Pancreas (tissue), 10 donors: ENCODE measurements around the gene ATP2A1. TPM values are rescaled to one million over a fixed set of nuclear protein-coding genes. Genes with fewer than 3 reads are reported as not detected.

ENCODE experiments used
- ATAC-seq, 4 donors: fragments of 200-7000 bp; cut with Tn5 transposase; one replicate each; pipeline versions ENCODE4 v1.8.0 to v1.9.1; 2020; ENCODE audit warnings: mild to moderate bottlenecking in 4 of 4, moderate library complexity in 4 of 4
- DNase-seq, 6 donors: peaks; one replicate each; pipeline ENCODE4 v3.0.0-alpha.2; 2020
- FAIRE-seq: peaks from 2 replicates; lab custom pipeline; 2012; peaks lifted over from hg19 to GRCh38; lab: Jason Lieb, UNC
- H3K27ac ChIP-seq, 4 donors: fragments of 200-600 bp; sonication (generic); 1 replicate in 3 of 4; 2 replicates in 1 of 4; pipeline versions ENCODE4 v1.5.0 to v1.8.0; 2020
- H3K27me3 ChIP-seq, 4 donors: fragments of 200-600 bp; one replicate each; pipeline ENCODE4 v1.8.0; 2021
- H3K36me3 ChIP-seq, 3 donors: fragments of 200-600 bp; sonication (generic) in 1 of 3; one replicate each; pipeline versions ENCODE4 v1.5.0 to v1.8.0; 2020 to 2021
- H3K4me1 ChIP-seq, 3 donors: fragments of 200-600 bp; one replicate each; pipeline ENCODE4 v1.8.0; 2021
- H3K4me3 ChIP-seq, 4 donors: fragments of 200-600 bp; sonication (generic) in 2 of 4; one replicate each; pipeline versions ENCODE4 v1.5.0 to v1.8.0; 2020 to 2021
- H3K9me3 ChIP-seq, 4 donors: fragments of 200-600 bp; one replicate each; pipeline ENCODE4 v1.8.0; 2021
- WGBS, 2 donors: extraction: QIAGEN DNeasy Blood & Tissue Kit; methylation state at CpG; one replicate each; pipeline ENCODE4 v1.1.7; 2013; 5-methylcytosine and 5-hydroxymethylcytosine counted together
- intact Hi-C, 3 donors: fragments of 100-400 bp; cut with DNase I; formaldehyde crosslinking; loops; one replicate each; pipeline versions ENCODE4 v1.11.1 to v1.14.2; 2022
- polyA plus RNA-seq, 2 donors: library from polyadenylated mRNA; stranded (reverse); fragments of 200-250 nt; gene quantifications; one replicate each; pipeline ENCODE4 v1.2.3, GENCODE V29; 2013
- total RNA-seq, 6 donors: library from RNA; stranded (reverse); fragmentation: NEBNext Ultra II Directional in 4 of 6; extraction: Animal tissue kit (Norgen Biotek cat#: 25700) in 4 of 6; gene quantifications; one replicate each; pipeline versions ENCODE4 v1.2.1 to v1.2.4, GENCODE V29; 2021 to 2023
- TF ChIP-seq, protein P1 (sequence below), 4 donors: fragments of 200-600 bp; sonication (generic) in 3 of 4; IDR thresholded peaks; one replicate each; pipeline versions ENCODE4 v1.5.0 to v1.8.0; 2021; ENCODE audit warnings: antibody characterized with exemption in 4 of 4
- donor health status: healthy with polysubstance abuse.
- donor health status: DM: no; HTN: no; CAD: no; lungs with moderate emphysema.
- donor health status: DM: no; HTN: no; CAD: no.
- donor health status: control.
- donor health status: control.
- donor health status: Bipolar disorder and iron deficiency.
- donor health status: DM: yes; HTN: yes; CAD: no.
- donor health status: DM: no; HTN: no; CAD: no.
- donor health status: DM: no; HTN: no; CAD: no.
- donor health status: DM: yes; HTN: yes; CAD: no.

Gene ATP2A1
- total and polyA plus RNA-seq, 8 donors, result 0.20 to 0.84 (median 0.35) TPM; not detected in 2

- no peak for FAIRE-seq
- 67% methylated on average over 14 of the region's 14 CpGs for WGBS, 2 donors
Measured at GRCh38 chr16:28891964-28892890, 13.9 kb downstream of the ATP2A1 start.

DNA sequence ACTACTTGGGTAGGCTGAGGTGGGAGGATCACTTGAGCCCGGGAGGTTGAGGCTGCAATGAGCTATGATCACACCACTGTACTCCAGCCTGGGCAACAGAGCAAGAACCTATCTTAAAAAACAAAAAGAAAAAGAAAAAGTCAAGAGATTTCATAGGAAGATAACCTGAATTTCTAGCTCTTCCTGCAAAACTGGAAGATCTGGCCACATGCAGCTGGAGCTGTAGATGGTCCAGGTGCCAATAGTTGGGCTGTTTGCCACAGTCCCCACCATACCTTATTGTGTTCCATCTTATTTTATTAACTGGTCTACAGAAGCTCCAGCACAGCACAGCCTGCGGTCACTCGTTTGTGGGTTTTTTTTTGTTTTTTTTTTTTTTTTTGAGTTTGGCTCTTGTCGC, 15.0 kb downstream of the ATP2A1 start:
- DNase-seq (no peak), ATAC-seq (no peak), FAIRE-seq (no peak)
- Histone ChIP-seq H3K27me3 (no peaks in the 10 kb centered on the region), H3K4me3 (no peak overlapping the region), H3K27ac (no peak overlapping the region), H3K9me3 (no peaks in the 10 kb centered on the region), H3K4me1 (no peaks in the 10 kb centered on the region), H3K36me3 (no peaks in the 10 kb centered on the region)
- intact Hi-C loops, result no loop called here
- TF ChIP-seq, protein P1, sequence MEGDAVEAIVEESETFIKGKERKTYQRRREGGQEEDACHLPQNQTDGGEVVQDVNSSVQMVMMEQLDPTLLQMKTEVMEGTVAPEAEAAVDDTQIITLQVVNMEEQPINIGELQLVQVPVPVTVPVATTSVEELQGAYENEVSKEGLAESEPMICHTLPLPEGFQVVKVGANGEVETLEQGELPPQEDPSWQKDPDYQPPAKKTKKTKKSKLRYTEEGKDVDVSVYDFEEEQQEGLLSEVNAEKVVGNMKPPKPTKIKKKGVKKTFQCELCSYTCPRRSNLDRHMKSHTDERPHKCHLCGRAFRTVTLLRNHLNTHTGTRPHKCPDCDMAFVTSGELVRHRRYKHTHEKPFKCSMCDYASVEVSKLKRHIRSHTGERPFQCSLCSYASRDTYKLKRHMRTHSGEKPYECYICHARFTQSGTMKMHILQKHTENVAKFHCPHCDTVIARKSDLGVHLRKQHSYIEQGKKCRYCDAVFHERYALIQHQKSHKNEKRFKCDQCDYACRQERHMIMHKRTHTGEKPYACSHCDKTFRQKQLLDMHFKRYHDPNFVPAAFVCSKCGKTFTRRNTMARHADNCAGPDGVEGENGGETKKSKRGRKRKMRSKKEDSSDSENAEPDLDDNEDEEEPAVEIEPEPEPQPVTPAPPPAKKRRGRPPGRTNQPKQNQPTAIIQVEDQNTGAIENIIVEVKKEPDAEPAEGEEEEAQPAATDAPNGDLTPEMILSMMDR (IDR thresholded peaks at IDR 0.05), result no peak
- 87 to 93% methylated on average over 4 of the region's 4 CpGs for WGBS, 2 donors

More at GRCh38 chr16:28891964-28892890, 13.9 kb downstream of the ATP2A1 start:
- Histone ChIP-seq H3K4me1 (no peaks in the 10 kb centered on the region), H3K36me3 (no peaks in the 10 kb centered on the region), H3K9me3 (no peaks in the 10 kb centered on the region), H3K27ac (no peak overlapping the region), H3K4me3 (no peak overlapping the region), H3K27me3 (no peaks in the 10 kb centered on the region)
- intact Hi-C loops, result no loop called here
- ATAC-seq (no peak), DNase-seq (no peak)
- TF ChIP-seq, protein P1 (IDR thresholded peaks at IDR 0.05), result no peak

DNA sequence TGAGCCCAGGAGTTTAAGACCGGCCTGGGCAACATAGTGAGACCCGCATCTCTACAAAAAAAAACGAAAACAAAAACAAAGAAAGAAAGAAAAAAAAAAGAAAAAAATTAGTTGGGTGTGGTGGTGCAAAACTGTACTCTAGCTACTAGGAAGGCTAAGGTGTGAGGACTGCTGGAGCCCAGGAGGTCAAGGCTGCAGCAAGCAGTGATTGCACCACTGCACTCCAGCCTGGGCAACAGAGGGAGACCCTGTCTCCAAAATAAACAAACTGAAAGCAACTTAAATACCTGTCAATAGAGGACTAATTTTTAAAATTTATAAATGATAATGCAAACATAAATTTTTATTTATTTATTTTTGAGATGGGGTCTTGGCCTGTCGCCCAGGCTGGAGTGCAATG, 17.3 kb downstream of the ATP2A1 start:
- TF ChIP-seq, protein P1 (IDR thresholded peaks at IDR 0.05), result no peak
- Histone ChIP-seq H3K4me3 (no peak overlapping the region), H3K27ac (no peak overlapping the region), H3K4me1 (no peaks in the 10 kb centered on the region), H3K36me3 (no peaks in the 10 kb centered on the region), H3K27me3 (no peaks in the 10 kb centered on the region), H3K9me3 (no peaks in the 10 kb centered on the region)
- no peak for DNase-seq
- intact Hi-C loops, result no loop called here
- FAIRE-seq, result no peak
- no peak for ATAC-seq
- WGBS, 2 donors, result 83 to 84% methylated on average over 4 of the region's 4 CpGs

- Histone ChIP-seq H3K36me3 (no peaks in the 10 kb centered on the region), H3K27ac (no peak overlapping the region), H3K9me3 (no peaks in the 10 kb centered on the region), H3K4me1 (no peaks in the 10 kb centered on the region), H3K4me3 (no peak overlapping the region), H3K27me3 (no peaks in the 10 kb centered on the region)
- WGBS, 2 donors, result 55 to 64% methylated on average over 4 of the region's 4 CpGs
- DNase-seq (no peak), FAIRE-seq (no peak), ATAC-seq (no peak)
- TF ChIP-seq, protein P1 (IDR thresholded peaks at IDR 0.05), result no peak
- intact Hi-C loops, result no loop called here
Measured at GRCh38 chr16:28897826-28898225, 19.5 kb downstream of the ATP2A1 start.

DNA sequence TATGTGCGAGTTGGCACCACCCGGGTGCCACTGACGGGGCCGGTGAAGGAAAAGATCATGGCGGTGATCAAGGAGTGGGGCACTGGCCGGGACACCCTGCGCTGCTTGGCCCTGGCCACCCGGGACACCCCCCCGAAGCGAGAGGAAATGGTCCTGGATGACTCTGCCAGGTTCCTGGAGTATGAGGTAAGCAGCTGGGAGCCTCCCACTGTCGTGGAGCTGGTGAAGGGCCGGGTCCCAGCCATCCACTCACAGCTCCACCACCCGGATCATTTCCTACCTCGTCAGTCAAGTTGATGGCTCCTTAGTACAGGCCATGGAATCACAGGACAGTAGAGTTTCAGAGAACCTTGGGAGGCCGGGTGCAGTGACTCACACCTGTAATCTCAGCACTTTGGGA, 20.0 kb downstream of the ATP2A1 start:
- DNase-seq (no peak), ATAC-seq (no peak), FAIRE-seq (no peak)
- Histone ChIP-seq H3K4me3 (no peak overlapping the region), H3K27me3 (no peaks in the 10 kb centered on the region), H3K27ac (no peak overlapping the region), H3K4me1 (no peaks in the 10 kb centered on the region), H3K9me3 (no peaks in the 10 kb centered on the region), H3K36me3 (no peaks in the 10 kb centered on the region)
- intact Hi-C loops, result no loop called here
- TF ChIP-seq, protein P1 (IDR thresholded peaks at IDR 0.05), result no peak
- 80 to 82% methylated on average over 15 of the region's 15 CpGs for WGBS, 2 donors
